HuH-7.5 (cell line): ENCODE data around the gene AQP11.
A peak's percentile ranks its signal among the peaks of the same experiment; 100 is the strongest.
"Not testable (repeated sequence)": the region's sequence is repeated elsewhere in the genome, so short reads cannot be mapped to it uniquely, and the experiment has no call there.

Experiments
- DNase-seq: peaks from one replicate; pipeline ENCODE4 v3.0.0; 2011; ENCODE audit warnings: low spot score

The AQP11 gene, protein sequence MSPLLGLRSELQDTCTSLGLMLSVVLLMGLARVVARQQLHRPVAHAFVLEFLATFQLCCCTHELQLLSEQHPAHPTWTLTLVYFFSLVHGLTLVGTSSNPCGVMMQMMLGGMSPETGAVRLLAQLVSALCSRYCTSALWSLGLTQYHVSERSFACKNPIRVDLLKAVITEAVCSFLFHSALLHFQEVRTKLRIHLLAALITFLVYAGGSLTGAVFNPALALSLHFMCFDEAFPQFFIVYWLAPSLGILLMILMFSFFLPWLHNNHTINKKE

DNA sequence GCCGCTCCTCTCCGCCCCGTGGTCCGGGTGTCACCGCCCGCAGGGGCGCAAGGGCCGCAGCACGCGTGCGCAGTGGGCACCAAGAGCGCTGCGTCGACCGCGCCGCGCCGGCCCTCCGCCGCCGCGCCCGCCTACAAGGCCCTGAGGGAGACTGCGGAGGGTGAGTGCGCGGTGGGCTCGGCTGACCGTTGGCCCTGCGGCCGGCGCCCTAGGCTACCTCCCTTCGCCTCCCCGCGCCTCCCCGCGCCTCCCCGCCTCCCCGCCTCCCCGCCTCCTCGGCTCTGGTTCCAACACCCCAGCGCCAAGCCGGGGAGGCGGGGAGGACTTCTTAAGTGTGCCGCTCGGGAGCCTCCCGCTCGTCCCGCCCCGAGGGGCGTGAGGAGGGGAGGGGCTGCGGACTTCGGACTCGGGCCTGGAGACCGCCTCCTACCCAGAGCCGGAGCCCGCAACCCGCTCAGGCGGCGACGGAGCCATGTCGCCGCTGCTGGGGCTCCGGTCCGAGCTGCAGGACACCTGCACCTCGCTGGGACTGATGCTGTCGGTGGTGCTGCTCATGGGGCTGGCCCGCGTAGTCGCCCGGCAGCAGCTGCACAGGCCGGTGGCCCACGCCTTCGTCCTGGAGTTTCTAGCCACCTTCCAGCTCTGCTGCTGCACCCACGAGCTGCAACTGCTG lies at the start of gene AQP11:
Gene AQP11 (plus strand): TSS at position 433 of the 673 bp plus-strand sequence. CDS start 40 bp downstream, at position 473.
- DNase-seq = peak; percentile 75

DNA sequence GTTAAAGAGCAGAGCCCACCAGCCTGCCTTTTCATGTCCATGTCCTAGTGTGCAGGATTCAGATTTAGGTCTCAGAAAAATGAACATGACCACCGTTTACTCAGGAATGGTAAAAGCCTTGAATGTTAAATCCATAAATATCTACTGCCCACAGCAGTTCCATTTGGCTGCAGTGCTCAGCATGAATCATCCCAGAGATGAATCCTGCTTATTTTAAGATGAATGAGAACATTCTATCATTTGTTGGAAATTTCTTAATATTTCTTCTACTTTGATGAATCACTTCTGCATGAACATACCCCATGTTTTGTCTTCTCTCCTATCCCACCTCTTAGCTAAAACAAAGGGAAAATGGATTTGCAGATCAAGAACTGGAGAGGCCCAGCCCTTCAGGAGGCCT lies 47.5 kb upstream of the AQP11 start:
- DNase-seq = no peak

DNA sequence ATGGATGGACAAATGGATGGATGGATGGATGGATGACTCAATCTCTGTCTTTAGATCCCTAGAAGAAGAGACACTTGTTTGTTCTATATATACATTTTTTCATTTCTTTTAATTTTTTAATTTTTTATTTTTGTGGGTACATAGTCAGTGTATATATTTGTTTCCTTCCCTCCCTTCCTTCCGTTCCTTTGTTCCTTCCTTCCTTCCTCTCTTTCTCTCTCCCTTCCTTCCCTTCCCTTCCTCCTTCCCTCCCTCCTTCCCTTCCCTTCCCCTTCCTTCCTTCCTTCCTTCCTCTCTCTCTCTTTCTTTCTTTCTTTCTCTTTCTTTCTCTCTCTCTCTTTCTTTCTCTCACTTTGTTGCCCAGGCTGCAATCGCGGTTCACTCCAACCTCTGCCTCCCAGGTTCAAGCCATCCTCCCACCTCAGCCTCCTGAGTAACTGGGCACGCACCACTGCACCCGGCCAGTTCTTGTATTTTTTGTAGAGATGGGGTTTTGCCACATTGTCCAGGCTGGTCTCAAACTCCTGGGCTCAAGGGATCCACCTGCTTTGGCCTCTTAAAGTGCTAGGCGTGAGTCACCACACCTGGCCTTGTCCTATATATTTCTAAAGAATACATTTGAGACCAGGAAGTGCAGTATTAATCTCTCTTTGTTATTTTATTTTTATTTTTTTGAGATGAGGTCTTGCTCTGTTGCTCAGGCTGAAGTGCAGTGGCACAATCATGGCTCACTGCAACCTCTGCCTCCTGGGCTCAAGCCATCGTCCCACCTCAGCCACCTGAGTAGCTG lies 42.5 kb upstream of the AQP11 start:
- DNase-seq = no peak

DNA sequence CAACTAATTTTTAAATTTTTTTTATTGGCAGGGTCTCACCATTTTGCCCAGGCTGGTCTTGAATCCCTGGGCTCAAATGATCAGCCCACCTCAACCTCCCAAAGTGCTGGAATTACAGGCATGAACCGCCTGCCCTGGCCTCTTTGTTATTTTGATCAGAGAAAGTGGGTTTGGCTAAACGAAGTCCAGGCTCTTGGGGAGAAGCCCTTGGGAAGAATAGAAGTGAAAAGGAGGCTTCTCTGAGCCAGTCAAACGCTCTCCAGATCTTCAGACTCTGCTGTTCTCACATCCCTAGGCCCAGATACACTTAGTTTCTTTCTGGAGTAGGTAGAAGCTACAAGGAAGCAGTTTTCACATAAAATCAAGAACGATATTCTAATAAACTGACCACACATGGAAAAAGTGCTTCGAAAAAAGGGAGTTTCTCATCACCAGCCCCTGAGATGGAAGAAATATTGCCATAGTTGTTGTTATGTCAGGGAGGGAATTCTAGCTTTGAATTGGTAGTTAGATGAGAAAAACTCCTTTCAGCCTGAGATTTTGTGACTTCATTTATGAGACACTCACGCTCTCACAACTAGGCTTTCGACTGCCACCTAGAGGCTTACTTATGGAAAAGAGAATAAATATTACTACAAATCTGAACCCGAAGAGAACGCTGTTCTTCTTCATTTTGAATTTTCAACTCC lies 41.7 kb upstream of the AQP11 start:
- peak; percentile 36 for DNase-seq

DNA sequence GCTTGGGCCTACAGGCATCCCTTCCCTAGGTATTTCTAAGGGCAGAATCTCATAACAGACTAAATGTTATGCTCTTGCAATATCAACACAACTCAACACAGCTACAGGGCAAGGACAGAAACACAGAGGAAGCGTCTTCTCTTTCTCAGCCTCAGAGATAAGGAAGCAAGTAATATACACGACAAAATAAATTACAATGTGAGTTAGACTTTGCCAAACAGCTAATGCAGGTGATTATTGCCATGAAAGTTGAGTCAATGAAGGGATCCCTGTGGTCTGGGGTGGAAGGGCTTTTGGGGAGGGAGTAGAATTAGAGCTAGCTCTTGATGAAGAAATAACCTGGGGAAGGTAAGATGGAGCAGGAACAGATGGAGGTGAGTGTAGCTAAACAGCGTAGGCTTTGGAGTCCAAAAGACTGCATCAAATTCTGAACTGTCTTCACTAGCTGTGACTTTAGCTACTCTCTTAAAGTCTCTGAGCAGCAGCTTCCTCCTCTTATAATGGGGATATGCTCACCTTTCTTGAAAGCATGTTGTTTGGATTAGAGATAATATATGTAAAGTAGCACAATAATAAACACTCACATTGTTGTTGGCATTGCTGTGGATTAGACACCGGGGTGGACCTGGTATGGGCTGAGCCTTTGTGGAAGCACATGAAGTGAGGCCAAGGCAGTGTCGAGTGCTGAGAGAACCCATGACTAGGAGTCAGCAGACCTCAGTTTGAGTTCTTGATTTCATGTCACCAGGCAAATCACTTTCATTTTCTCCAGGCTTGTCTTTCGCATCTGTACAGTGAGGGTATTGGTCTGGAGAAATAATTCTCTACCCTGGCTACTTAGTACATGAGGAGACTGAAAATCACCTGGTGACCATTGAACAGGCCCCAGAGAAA lies 41.0 kb upstream of the AQP11 start:
- DNase-seq = no peak

DNA sequence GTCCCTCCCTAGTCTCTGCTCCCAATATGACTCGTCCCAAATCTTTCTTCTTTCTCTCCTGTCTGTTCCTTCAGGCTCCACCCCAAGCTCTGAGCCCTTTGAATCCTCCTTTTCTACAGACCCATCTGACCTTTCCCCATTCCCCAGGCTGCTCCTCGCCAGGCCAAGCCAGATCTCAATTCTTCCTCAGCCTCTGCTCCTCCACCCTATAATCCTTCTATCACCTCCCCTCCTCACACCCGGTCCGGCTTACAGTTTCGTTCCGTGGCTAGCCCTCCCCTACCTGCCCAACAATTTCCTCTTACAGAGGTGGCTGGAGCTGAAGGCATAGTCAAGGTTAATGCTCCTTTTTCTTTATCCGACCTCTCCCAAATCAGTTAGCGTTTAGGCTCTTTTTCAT lies 38.3 kb upstream of the AQP11 start:
- DNase-seq = not testable (repeated sequence)

DNA sequence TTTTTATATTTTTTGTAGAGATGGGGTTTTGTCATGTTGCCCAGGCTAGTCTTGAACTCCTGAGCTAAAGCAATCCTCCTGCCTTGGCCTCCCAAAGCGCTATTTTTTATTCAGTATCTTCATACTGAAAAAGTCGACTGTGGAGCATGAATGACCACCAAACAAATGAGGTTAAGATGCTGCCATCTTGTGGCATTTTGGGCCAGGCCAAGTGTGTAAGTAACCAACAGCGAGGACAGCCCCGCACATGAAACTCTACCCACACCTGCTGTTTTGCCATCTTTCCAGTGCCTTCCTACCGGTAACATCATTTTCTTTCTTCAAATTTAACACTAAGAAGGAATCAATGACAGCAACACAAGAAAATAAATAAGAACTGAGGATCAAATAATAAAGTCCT lies 32.2 kb upstream of the AQP11 start:
- peak; percentile 10 for DNase-seq

DNA sequence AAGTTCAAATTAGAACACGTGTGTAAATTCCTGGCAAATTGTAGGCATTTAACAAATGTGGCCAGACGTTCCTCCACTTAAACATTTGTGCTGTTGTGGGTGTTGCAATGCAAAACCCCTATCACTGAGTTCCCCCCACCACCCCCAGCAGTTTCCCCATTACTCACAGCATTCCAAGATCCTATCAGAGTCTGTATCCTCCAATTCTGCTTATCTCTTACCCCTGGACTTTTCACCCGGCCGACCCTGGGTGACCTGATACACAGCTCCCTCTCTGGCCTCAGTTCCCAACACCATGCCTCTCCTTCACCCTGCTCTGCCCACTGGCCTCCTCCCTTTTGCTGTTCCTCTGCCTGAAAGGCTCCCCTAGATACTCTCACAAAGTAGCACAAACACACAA lies 31.4 kb upstream of the AQP11 start:
- peak; percentile 7 for DNase-seq

DNA sequence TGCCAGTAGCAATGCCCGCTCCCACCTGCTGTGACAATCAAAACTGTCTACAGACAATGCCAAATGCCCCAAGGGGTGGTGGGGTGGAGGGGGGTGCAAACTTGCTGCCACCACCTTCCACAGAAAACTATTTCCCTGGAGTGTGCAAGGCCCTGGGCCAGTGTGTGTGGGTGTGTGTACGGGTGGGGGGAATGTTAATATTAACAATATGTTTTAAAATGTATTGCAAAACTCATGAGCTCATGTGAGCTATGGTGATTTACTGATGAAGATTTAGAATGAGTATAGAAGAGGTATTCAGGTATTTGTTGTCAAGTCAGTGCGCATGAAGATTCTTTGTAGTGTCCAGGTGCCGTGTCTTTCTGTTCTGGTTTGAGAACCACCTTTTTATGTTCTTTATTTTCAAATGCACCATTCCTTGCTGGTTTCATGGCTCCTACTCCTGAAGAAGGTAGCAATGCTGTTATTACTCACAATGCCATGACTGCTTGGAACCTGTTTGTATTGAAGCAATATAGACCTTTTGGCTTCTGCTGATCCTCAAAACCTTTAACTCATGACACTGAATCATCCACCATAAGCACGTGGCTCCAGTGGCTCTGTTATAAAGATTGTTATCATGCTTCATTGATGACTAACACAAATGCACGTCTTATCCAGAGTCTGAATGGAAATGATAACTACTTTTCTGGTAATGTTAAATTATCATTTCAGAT lies 29.9 kb upstream of the AQP11 start:
- DNase-seq = no peak

DNA sequence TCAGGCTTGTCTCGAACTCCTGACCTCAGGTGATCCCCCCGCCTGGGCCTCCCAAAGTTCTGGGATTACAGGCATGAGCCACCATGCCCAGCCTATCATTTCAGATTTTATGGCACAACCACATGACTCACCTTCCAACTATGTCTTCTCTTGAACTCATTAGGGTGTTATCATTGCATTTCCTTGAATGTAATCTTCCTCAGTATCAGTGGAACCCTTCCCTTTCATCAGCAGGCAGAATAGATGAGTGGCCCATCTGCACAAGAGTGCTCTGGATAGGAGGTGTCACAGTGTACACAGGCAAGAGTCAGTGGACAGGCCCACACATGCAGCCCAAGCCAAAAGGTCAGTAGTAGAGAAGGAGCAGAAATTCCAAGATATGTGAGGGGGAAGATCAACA lies 29.1 kb upstream of the AQP11 start:
- no peak for DNase-seq

DNA sequence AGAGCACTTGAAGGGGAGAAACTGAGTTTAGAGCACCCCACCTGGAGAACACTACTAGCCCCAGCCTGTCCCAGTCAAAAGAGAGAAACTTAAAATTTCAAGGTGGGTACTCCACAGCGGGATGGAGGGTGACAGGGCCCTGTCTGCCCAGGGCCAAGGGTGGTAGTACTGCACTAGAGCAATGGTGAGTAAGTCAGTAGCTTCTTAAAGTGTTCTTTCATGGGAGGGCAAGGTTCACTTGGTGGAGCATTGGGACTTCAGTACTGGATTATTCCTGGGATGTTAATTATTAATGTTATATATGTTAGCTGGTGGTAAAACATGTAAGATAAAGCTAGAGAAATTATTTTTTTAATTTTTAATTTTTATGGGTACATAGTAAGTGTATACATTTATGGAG lies 28.5 kb upstream of the AQP11 start:
- no peak for DNase-seq

DNA sequence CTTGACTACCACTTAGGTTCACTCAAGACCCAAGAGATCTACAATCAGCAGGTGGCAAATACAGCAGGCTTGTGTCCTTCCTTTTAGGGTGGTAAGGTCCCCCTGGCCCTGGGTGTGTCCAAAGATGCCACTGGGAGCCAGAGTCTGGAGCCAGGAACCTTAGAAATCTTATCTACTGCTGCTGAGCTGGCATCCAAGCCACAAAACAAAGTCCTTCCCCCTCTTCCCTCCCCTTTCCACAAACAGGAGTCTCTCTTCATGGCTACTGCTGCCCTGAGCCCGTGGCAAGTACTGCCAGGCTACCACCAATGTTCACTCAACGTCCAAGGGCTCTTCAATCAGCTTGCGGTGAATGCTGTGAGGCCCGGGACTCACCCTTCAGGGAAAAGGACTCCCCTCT lies 21.4 kb upstream of the AQP11 start:
- DNase-seq = no peak

DNA sequence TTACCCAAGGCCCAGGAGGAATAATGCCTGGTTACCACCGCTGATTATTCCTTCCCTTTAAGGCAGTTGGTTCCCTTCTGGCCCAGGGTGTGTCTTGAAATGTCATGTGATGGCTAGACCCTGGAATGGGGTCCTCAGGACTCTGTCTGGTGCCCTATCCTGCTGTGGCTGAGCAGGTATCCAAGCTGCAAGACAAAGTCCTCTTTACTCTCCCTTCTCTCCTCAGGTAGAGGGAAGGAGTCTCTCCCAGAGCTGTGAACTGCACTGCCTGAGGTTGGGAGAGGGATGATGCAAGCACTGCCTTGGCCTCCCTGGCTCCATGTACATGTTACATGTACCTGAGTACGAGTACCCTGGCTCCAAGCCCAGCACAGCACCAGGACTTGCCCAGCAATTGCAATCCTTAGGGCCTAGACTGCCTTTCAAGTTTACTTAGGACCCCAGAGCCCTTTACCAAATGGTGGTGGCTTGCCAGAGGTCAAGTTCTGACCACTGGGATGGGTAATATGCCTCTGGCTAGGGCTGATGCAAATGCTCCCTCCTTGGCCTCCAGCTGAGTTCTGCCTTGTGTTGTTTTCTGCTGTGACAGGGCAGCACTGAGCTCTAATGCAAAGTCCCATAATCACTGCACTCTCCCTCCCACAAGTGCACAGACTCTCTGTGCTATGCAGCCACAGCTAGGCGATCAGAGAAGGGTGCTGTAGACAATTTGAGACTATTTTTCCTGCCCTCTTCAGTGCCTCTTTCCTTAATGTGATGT lies 20.7 kb upstream of the AQP11 start:
- no peak for DNase-seq

DNA sequence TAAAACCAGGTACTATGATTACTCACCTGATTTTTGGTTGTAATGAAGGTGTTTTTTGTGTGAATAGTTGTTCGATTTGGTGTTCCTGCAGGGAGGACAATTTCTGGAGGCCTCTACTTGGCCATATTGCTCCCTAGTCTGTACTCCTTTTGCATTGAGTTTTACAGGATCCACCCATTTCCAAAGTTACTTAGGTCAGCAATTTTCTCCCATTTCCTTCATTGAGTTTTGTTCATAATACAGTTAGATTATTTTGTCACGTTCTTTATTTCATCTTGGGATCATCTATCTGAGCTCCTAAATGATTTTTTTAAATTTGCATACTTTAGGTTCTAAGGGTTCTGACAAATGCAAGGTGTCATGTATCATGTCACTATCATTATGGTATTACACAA lies 20.1 kb upstream of the AQP11 start:
- no peak for DNase-seq

DNA sequence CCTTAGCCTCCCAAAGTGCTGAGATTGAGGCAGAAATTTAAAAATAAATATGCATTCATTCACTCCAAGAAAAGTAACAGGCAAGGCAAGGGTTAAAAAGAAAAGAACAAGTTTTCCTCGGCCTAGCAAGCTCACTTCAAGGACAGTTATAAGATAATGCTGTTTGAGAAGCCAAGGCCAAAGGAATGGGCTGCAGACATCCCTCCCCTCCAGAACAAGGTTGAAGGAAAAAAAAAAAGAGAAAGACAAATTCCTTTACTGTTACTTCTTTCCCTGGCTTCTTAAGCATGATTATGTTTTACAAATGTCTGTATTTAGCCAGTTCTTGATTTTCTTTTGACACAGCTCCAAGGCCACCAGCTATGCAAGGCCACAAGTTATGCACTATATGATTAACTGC lies 18.9 kb upstream of the AQP11 start:
- not testable (repeated sequence) for DNase-seq

DNA sequence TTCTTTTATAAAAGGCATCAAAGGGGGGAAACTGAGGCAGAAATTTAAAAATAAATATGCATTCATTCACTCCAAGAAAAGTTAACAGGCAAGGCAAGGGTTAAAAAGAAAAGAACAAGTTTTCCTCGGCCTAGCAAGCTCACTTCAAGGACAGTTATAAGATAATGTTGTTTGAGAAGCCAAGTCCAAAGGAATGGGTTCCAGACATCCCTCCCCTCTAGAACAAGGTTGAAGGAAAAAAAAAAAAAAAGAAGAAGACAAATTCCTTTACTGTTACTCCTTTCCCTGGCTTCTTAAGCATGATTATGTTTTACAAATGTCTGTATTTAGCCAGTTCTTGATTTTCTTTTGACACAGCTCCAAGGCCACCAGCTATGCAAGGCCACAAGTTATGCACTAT lies 14.3 kb upstream of the AQP11 start:
- DNase-seq = not testable (repeated sequence)

DNA sequence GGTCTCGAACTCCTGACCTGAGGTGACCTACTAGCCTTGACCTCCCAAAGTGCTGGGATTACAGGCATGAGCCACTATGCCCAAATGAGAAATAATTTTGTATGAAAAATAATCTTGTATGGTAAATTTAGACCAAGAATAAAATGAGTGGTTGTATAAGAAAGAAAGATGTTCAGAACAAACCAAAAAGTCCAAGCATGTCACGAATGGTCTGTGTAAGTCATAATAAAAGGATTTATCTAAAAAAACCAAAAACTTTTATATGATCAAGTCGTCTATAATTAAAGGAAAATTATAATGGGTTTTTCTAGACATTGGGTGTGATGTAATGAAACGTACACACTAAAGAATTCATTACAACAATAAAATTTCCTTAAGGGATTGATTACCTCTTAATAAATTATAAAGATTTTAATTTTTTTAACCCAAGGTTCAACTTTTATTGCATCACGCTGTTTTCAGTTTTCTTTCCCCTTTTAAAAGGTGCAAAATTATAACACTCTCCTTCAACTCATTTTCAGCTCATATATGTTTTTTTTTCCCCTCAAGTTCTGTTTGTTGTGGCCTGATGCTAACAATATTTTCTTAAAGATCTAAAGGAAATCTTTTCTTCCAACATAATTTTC lies 8.9 kb upstream of the AQP11 start:
- DNase-seq = no peak

DNA sequence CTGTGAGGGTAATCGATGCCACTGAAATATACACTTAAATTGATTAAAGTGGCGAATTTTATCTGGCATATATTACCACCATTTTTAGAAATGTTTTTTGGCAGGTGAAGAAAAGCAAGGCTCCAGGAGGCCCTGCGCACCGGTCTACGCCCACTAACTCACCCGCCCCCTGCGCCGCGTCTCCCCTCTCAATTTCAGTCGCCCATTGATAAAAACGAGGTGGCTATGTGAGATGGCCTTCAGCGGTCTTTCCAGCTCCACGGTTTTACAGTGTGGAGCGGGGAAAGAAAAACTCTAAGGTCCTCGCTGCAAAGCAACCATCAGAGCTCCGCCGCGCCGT lies 602 bp upstream of the AQP11 start:
- DNase-seq = no peak

DNA sequence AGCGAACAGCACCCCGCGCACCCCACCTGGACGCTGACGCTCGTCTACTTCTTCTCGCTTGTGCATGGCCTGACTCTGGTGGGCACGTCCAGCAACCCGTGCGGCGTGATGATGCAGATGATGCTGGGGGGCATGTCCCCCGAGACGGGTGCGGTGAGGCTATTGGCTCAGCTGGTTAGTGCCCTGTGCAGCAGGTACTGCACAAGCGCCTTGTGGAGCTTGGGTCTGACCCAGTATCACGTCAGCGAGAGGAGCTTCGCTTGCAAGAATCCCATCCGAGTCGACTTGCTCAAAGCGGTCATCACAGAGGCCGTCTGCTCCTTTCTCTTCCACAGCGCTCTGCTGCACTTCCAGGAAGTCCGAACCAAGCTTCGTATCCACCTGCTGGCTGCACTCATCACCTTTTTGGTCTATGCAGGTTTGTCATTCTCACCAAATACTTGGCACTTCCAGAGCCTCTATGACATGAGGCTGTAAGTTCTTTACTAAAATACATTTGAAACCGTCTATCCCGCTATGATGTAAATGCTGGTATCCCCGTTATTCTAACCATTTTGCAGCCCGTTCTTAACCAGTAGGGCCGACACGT lies 535 bp downstream of the AQP11 start:
- DNase-seq = peak; percentile 40
